GM19372 (cell line): ENCODE data around the gene CCDC9.
"Not testable (repeated sequence)": the region's sequence is repeated elsewhere in the genome, so short reads cannot be mapped to it uniquely, and the experiment has no call there.

Source experiments
- ATAC-seq: cut with Tn5 transposase; IDR thresholded peaks from one replicate; pipeline ENCODE4 v1.9.1; 2021; ENCODE audit warnings: mild to moderate bottlenecking, low read depth, moderate library complexity; ENCODE audit not compliant: unreplicated experiment

The CCDC9 gene

DNA sequence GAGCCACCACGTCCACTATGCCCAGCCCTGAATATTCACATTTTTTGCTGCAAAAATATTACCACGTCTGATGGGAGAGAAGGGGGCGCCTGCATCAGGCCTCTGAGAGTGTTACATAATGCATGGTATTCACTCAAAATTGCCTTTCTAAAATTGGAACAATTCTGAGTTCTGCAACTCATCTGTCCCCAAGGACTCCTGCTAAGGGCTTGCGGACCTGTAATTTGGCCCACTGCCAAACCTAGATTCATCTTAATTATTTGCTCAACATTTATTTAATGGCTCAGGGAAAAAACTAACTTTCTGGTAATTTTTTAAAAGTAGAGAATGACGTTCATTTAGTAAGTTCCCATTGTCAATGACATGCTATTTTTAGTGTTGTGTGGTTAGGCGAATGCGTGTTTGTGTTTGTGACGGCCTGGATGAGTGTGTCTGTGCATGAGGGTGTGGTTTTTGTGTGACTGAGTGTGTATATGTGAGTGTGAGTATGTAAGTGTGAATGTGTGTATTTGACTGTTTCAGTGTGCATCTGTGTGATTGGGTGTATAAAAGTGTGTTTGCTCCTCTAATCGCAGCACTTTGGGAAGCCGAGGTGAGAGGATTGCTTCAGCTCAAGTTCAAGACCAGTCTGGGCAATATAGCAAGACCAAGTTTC lies 27.2 kb downstream of the CCDC9 start:
- no peak for ATAC-seq

DNA sequence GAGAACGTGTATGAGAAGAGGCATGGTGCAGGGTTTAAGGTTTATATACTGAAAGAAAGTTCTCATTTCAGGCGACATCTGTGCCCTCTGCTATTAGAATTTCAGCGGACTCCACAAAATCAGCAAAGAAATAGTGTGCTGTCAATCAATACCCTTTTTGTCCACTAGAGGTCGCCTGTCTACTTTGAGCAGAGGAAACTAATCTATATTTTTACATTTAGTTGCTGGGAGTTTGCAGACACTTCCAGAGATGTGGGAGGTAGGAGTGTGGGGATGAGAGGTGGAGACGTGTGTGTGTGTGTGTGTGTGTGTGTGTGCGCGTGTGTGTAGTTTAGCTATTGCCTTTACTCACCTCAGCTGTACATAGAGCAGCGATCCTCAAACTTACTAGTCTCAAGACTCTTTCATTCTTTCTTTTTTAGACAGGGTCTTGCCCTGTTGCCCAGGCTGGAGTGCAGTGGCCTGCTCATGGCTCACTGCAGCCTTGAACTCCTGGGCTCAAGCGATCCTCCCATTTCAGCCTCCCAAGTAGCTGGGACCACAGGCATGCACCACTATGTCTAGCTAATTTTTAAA lies 28.1 kb downstream of the CCDC9 start:
- no peak for ATAC-seq

DNA sequence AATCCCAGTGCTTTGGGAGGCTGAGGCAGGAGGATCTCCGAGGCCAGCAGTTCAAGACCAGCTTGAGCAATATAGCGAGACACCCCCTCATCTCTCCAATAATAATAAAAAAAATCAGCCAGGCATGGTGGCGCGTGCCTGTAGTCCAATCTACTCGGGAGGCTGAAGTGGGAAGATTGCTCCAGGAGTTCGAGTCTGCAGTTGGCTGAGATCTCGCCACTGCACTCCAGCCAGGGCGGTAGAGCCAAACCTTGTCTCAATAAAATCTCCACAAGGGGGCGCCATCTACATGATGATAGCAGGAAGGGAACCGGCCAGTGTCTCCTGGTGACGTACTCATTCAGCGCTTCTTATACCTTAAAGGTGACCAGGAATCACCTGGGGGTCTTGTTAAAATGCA lies 39.7 kb downstream of the CCDC9 start:
- ATAC-seq, result no peak

DNA sequence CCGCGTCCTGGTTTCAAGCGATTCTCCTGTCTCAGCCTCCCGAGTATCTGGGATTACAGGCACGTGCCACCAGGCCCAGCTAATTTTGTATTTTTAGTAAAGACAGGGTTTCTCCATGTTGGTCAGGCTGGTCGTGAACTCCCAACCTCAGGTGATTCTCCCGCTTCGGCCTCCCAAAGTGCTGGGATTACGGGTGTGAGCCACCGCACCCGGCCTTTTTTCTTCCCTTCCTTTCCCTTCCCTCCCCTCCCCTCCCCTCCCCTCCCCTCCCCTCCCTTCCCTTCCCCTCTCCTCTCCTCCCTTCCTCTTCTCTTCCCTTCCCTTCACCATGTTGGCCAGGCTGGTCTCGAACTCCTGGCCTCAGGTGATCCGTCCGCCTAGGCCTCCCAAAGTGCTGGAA lies 44.5 kb downstream of the CCDC9 start:
- not testable (repeated sequence) for ATAC-seq

DNA sequence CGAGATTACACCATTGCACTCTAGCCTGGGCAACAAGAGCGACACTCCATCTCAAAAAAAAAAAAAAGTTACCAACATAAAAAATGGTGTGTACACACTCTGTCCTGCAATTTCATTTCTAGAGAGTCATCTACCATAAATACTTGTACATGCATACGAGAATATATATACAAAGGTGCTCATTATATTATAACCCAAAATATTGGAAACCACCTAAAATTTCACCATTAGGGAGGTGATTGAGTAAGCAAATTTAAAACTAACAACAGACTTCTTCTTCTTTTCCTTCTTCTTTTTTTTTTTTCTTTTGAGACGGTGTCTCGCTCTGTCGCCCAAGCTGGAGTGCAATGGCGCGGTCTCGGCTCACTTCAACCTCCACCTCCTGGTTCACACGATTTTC lies 45.9 kb downstream of the CCDC9 start:
- ATAC-seq, result no peak

DNA sequence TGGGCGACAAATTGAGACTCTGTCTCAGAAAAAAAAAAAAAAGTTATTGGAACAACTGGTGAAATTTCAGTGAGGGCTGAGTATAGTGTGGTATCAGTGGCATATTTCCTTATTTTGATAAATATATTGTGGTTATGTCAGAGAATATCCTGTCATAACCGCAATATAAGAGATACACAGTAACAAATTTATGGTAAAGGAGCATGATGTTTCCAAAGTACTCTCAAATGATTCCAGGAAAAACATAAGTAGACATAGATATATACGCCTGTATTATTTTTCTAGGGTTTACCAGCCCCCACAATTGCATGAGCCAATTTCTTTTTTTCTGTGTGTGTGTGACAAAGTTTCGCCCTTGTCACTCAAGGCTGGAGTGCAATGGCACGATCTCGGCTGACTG lies 47.6 kb downstream of the CCDC9 start:
- no peak for ATAC-seq

DNA sequence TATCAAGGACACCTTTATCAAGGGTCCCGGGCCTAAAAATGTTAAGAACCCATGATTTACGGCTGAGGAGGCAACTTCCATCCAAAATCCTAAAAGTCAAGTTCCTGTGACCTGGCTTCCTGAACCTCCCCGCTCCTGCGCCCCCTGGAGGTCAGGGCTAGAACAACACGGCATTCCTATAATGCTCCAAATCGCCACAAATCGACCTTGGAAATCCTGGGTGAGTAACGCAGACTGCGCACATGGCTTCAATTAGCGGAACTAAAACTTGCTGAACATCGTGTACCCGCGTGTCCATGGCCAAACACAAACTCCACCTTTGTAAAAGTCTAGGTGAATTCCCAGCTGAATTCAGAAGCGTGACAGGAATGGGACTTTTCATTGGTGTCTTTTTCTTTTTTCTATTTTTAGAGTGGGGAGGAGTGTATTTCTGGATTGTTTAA lies 49.0 kb downstream of the CCDC9 start:
- no peak for ATAC-seq

DNA sequence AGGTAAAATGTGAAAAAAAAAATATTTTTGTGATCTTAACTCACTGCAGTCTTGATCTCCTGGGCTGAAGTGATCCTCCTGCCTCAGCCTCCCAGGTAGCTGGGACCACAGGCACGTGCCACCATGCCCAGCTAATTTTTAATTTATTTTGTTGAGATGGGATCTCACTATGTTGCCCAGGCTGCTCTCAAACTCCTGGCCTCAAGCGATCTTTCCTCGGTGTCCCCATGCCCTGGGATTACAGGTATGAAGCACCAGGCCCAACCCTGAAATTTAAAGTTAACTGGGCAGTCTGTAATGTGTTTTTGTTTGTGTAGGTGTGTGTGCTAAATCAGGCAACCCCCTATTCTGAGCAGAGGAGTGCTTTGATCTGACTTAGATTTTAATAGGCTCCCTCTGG lies 50.0 kb downstream of the CCDC9 start:
- no peak for ATAC-seq

DNA sequence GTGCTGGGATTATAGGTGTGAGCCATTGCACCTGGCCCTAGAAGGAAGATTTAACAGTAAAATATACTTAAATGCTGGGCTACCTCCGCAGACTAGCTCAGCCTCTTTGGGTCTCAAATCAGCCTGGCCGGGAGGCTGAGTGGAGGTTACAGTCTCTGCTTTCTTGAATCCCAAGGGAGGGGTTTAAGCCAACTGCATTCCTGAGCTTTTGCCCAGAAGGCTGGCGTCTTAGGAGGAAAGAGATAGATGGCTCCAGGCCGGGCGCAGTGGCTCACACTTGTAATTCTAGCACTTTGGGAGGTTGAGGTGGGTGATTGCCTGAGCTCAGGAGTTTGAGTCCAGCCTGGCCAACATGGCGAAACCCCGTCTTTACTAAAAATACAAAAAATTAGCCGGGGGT lies 52.7 kb downstream of the CCDC9 start:
- ATAC-seq, result no peak

DNA sequence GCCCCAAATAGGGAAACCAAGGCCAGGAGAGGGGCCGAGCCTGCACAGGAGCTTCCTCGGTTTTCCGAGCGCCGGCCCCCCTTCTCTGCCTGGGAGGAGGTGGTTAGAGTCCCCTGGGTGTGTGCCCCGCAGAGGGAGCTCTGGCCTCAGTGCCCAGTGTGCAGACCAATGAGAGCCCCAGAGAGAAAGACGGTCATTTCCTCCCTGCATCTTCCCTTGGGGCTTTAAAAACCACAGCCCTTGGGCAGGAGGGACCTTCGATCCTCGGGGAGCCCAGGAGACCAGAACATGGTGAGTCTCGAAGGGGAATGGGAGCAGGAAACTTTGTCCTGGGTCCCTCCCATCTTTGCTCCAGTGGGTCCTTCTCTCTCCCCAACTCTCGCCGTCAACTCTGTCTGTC lies 53.3 kb downstream of the CCDC9 start, which contains the start of gene C5AR1:
C5AR1 (plus strand) TSS at position 254 of the 400 bp plus-strand sequence; CDS start at position 289, 35 bp downstream.
- ATAC-seq, result no peak

DNA sequence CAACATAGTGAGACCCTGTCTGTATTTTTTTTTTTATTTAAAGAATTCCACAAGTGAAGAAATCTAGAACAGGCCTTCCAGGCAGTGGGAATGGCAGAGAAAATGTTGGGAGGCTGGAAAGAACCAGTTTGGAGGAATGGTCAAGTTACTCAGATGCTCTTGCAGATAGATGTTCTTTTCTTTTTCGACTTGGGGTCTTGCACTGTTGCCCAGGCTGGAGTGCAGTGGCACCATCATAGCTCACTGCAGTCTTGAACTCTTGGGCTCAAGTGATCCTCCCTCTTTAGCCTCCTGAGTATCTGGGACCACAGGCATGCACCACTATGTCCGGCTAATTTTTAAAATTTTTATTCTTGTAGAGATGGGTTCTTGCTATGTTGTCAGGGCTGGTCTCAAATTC lies 54.0 kb downstream of the CCDC9 start:
- ATAC-seq, result no peak

DNA sequence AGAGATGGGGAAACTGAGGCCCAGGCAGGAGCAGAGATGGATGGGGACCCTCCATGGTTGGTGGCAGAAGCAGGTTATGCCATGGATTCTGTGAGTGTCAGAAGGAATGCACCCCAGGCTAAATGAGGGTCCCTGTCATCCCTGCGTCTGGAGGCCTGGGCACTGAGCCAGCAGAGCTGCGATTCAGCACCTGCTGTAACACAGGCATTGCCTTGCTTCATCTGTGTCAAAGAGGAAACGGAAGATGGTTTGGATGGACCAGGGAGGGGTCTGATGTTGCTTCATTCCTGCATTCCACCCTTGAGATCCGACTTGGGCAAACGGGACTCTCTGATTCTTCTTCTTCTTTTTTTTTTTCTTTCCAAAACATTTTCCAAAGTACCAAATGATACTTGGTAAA lies 54.5 kb downstream of the CCDC9 start:
- no peak for ATAC-seq

DNA sequence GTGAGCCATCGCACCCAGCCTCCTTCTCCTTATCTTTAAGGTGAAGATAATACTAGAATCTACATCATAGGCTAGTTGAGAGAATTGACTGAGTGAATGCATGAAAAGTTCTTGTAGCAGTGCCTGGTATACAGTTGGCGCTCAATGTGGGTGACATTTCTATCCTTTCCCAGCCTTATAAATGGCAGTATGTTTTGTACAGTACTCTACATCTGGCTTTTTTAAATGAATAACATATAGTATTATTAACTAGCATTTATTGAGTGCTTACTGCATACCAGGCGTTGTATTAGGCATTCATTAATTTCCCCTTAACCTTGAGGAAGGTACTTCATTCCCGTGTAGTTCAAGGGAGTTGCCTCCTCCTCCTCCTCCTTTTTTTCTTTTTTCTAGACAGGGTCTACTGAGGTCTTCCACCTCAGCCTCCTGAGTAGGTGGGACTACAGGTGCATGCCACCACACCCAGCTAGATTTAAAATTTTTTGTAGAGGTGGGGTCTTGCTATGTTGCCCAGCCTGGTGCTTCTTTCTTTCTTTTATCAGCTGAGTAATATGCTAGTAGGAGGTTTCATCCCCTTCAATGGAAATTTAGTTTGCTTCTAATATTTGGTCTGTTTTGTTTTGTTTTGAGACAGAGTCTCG lies 56.2 kb downstream of the CCDC9 start:
- ATAC-seq, result no peak

DNA sequence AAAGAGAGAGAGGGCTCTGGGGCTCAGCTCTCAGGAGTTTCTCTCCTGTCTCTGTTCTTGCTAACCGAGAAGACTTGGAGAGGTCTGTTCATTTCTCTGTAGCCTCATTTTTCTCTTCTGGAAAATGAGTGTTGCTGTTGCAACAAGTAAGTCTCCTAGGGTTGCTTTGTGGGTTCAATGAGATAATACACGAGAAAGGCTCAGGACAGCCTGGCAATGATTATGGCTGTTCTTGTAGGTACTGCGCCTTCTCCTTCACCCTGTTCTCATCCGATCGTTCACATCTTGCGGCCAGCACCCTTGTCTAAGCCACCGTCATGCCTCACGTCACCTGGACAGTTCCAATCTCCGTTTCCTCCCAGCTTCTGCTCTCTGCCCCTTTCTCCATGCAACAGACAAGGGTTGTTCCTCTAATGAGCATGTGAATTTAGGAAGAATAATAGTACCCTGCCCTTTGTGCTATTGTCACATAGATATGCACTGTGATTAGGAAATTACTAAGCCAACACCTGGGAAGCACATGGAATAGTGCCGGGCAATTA lies 57.5 kb downstream of the CCDC9 start:
- ATAC-seq, result no peak

DNA sequence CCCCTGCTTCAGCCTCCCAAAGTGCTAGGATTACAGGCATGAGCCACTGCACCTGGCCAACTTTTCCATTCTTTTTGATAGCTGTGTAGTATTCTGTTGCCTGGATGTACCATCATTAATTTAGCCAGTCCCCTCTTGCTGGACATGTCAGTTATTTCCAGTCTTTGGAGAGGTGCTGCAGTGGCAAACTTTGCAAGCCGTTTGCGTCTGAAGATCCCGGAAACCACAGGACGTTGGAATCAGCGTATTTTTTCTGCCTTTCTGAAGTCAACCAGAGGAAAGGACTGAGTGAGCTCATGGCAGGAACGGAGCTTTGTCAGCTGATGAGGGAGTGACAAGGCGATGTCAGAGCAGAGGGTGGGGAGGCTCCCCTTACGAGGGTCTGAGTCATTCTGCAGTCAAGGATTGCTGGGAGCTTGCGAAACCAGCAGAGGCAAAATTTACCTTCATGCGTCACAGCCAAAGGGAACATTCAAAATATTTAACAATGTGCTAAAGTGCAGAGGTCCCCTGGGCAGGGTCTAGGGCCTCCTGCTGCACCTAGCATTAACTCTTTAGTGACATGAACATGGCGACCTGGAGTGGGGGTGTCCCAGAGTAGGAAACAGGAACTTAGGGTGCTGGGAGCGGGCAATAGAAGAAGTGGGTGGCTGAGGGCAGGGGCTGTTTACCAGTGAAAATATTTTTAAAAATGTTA lies 58.9 kb downstream of the CCDC9 start:
- ATAC-seq, result no peak

DNA sequence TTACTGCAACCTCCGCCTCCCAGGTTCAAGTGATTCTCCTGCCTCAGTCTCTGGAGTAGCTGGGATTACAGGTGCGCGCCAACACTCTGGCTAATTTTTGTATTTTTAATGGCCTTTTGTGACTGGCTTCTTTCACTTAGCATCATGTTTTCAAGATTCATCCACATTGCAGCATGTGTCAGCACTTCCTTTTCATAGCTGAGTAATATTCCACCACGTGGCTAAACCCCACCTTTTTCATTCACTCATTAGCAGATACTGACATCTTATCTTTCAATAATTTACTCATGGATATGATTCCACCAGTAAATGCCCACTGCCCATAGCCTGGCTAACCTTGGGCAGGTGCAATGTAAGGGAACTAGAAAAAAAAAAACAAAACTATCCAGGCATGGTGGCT lies 60.2 kb downstream of the CCDC9 start:
- ATAC-seq, result no peak

DNA sequence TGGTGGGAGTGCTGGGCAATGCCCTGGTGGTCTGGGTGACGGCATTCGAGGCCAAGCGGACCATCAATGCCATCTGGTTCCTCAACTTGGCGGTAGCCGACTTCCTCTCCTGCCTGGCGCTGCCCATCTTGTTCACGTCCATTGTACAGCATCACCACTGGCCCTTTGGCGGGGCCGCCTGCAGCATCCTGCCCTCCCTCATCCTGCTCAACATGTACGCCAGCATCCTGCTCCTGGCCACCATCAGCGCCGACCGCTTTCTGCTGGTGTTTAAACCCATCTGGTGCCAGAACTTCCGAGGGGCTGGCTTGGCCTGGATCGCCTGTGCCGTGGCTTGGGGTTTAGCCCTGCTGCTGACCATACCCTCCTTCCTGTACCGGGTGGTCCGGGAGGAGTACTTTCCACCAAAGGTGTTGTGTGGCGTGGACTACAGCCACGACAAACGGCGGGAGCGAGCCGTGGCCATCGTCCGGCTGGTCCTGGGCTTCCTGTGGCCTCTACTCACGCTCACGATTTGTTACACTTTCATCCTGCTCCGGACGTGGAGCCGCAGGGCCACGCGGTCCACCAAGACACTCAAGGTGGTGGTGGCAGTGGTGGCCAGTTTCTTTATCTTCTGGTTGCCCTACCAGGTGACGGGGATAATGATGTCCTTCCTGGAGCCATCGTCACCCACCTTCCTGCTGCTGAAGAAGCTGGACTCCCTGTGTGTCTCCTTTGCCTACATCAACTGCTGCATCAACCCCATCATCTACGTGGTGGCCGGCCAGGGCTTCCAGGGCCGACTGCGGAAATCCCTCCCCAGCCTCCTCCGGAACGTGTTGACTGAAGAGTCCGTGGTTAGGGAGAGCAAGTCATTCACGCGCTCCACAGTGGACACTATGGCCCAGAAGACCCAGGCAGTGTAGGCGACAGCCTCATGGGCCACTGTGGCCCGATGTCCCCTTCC lies 63.9 kb downstream of the CCDC9 start:
- no peak for ATAC-seq
